GM20000 (cell line): ENCODE data around the gene RELL2.
"Not testable (repeated sequence)": the region's sequence is repeated elsewhere in the genome, so short reads cannot be mapped to it uniquely, and the experiment has no call there.

Source experiments
- DNase-seq: peaks from one replicate; pipeline ENCODE4 v3.0.0; 2012; ENCODE audit warnings: low spot score
- TF ChIP-seq, protein P1 (sequence below): IDR thresholded peaks from 2 replicates; pipeline ENCODE4 v1.5.1; 2012; ENCODE audit warnings: mild to moderate bottlenecking, control low read depth; ENCODE audit errors: extremely low read depth, missing control alignments

RELL2 gene

DNA sequence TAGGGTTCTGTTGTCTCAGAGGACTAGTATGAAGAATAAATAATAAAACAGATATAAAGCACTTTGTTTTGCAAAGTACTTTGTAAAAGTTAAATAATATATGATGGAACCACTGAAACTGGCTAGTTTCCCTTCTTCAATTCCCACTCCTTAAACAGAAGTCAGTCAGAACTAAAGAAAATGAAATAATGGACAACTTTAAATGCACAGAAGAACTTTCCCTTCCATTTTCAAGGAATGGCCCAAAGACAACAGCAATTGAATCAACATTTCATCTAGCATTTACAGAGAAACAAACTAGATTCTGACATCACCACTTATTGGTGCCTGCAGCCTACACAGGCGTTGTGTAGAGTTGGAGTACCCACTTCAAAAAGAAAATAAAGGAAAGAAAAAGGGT is 34.2 kb upstream of the RELL2 start:
- DNase-seq = no peak
- TF ChIP-seq, protein P1, sequence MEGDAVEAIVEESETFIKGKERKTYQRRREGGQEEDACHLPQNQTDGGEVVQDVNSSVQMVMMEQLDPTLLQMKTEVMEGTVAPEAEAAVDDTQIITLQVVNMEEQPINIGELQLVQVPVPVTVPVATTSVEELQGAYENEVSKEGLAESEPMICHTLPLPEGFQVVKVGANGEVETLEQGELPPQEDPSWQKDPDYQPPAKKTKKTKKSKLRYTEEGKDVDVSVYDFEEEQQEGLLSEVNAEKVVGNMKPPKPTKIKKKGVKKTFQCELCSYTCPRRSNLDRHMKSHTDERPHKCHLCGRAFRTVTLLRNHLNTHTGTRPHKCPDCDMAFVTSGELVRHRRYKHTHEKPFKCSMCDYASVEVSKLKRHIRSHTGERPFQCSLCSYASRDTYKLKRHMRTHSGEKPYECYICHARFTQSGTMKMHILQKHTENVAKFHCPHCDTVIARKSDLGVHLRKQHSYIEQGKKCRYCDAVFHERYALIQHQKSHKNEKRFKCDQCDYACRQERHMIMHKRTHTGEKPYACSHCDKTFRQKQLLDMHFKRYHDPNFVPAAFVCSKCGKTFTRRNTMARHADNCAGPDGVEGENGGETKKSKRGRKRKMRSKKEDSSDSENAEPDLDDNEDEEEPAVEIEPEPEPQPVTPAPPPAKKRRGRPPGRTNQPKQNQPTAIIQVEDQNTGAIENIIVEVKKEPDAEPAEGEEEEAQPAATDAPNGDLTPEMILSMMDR = no peak

DNA sequence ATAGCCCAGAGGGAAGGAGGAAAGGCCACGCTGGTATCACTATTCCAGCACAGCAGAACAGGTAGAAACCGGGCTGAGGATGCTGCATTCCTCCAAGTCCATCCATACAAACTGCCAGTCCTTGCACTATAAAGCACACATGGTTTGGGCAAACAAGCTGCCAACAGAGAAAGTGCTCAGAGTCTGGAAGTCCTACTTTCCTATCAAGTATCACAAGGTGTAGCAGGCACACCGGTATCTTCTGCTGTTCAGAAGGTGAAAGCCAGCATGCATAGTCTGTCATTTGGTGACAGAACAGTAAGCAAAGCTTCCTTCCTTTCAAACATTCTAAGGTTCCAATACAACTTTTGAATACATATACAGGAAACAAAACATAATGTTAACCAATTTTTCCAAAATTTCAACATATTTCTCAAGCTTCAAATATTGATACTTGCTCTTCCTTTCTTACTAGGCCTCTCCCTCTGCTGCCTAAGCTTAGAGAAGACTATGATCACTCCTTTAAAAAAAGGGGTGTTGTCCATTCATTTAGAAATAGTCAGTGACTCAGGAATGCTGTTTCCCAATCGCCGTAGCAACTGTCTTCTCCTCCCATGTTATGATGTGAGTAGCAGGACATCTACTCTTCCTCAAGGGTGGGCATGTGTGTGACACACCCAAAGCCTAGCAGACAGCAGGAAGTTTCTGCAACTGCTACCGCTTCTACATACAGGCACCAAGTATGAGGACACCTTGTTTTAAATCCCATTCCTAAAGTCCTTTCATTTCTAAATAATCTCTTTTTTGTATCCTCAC is 32.7 kb upstream of the RELL2 start:
- no peak for DNase-seq
- TF ChIP-seq, protein P1 = no peak

DNA sequence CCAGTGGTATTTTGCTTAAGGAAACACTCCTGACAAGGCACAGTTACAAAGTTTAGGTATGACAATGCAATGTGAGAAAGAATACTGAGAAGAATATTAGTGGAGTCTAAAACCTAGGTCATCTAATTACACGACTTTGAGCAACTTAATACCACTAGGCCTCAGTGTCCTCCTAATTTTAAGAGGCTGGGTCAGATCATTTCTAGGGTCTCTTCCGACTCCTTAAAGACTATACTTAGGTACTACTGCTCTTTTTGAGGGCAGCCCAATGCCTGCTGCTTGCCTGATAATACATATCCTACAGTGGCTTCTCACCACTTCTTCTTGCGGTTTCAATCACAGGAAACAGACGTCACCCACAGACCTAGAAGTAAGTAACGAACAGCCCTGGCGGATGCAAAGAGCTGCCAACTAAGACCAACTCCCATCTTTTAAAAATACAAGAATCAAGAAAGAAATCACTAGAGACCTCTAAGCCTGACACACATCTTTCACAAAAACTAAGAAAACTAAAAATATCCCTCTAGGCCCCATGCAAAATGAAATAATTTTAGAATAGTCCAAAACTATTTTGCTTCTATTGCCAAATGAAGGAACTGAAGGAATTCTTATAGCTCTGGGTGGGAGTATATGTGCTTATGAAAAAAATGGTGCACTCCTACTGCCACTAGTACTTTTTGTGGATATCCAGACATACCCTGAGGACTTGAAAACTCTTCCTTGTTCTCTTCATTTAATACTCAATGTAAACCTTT is 31.1 kb upstream of the RELL2 start:
- peak; percentile 59 for DNase-seq

DNA sequence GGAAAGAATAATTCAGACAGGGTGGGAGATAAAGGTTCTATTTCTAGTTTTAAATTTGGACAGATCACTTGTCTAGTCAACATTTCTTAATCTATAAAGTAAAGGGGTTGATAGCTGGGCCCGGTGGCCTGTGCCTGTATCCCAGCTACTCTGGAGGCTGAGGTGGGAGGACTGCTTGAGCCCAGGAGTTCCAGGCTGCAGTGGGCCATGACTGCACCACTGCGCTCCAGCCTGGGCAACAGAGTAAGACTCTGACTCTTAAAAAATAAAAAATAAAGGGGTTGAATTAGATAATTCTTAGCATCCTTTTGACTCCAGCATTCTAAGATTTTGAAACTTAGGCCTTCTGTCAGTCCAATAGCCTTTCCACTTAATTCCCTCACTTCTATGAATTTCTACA is 28.8 kb upstream of the RELL2 start:
- no peak for DNase-seq
- TF ChIP-seq, protein P1 = no peak

More for the DNA sequence above, 31.1 kb upstream of the RELL2 start:
- TF ChIP-seq, protein P1 = no peak

DNA sequence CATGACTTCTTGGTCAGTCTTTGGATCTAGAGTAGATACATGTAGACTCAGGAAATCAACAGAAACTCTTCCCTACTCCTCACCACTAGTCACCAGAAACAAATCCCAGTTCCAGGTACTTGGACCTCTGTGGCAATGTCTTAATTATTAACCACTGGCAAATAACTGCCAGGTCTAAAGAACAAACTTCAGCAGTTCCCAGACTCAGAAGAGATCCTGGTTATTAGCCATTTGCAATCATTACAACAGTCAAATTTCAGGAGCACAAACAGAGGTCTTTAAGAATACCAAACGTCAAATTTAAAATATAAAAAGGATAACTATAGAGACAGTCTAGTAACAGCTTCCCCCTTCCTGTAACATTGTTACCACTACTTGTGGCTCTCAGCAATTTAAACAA is 28.2 kb upstream of the RELL2 start:
- no peak for DNase-seq
- TF ChIP-seq, protein P1 = no peak

DNA sequence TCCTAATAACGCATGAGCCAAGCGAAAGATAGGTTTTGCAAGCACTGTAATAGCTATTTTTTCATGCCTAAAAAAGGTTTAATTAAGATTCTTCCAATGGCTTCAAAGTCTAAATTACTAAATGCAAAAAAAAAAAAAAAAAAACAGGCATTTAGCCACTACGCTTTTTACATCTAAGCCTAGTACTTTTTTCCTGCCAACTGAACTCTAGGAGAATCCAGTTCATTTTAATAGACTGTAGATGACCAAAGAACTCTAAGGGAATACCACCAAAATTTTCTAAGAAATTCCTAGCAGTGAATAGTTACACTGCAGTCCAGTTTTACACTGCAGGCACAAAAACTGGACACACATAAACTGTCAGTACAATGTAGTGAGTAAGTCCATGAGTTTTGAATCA is 27.8 kb upstream of the RELL2 start:
- DNase-seq = no peak
- TF ChIP-seq, protein P1 = no peak

DNA sequence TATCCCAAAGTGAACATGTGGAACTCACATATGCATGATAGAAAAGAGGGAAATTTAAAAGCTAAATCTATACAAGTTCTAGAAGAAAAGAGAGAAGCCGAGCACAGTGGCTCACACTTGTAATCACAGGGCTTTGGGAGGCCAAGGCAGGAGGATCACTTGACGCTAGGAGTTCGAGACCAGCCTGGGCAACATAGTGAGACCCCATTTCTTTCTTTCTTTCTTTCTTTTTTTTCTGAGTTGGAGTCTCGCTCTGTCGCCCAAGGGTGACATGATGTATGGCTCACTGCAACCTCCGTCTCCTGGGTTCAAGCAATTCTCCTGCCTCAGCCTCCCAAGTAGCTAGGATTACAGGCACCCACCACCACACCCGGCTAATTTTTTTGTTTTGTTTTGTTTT is 26.9 kb upstream of the RELL2 start:
- not testable (repeated sequence) for DNase-seq
